ENCODE data around the gene IRAK4. TPM values are rescaled to one million over a fixed set of nuclear protein-coding genes. Genes with fewer than 3 reads are reported as not detected.
A peak's percentile ranks its signal among the peaks of the same experiment; 100 is the strongest.

IRAK4 gene
- total RNA-seq, 6 experiments from 2014 or later: 11.5 to 13.1 (median 12.0) TPM

- Mint-ChIP-seq H3K36me3 (ENCODE audit: low read depth) (peaks cover 45% of the 10 kb centered on the region), H3K9me3 (no peaks in the 10 kb centered on the region), H3K4me1 (ENCODE audit: low read depth) (peaks cover 39% of the 10 kb centered on the region), H3K27ac (no peak overlapping the region), H3K4me3 (no peak overlapping the region), H3K27me3 (ENCODE audit: insufficient read depth) (no peaks in the 10 kb centered on the region)
- no peak for DNase-seq
- no peak for TF ChIP-seq CTCF (IDR thresholded peaks at IDR 0.05)
Measured at GRCh38 chr12:43754015-43754414, 4.7 kb upstream of the IRAK4 start.

GRCh38 chr12:43758247-43758727 is 464 bp upstream of the IRAK4 start:
- TF ChIP-seq CTCF (IDR thresholded peaks at IDR 0.05): no peak
- Mint-ChIP-seq H3K27ac (peak overlapping the region; percentile 94), H3K27me3 (ENCODE audit: insufficient read depth) (no peaks in the 10 kb centered on the region), H3K4me1 (ENCODE audit: low read depth) (peaks cover 51% of the 10 kb centered on the region), H3K9me3 (no peaks in the 10 kb centered on the region), H3K36me3 (ENCODE audit: low read depth) (peaks cover 29% of the 10 kb centered on the region), H3K4me3 (peak overlapping the region; percentile 87)
- no peak for DNase-seq

GRCh38 chr12:43760396-43760795 is 1.6 kb downstream of the IRAK4 start:
- peaks cover 52% of the 10 kb centered on the region for H3K4me1 Mint-ChIP-seq (ENCODE audit: low read depth)
- no peaks in the 10 kb centered on the region for H3K27me3 Mint-ChIP-seq (ENCODE audit: insufficient read depth)
- H3K27ac Mint-ChIP-seq: peak overlapping the region; percentile 40

GRCh38 chr12:43761500-43761899 is 2.7 kb downstream of the IRAK4 start:
- no peak for TF ChIP-seq CTCF (IDR thresholded peaks at IDR 0.05)
- Mint-ChIP-seq H3K9me3 (no peaks in the 10 kb centered on the region), H3K27ac (no peak overlapping the region), H3K4me3 (no peak overlapping the region), H3K4me1 (ENCODE audit: low read depth) (peaks cover 42% of the 10 kb centered on the region), H3K36me3 (ENCODE audit: low read depth) (peaks cover 12% of the 10 kb centered on the region), H3K27me3 (ENCODE audit: insufficient read depth) (no peaks in the 10 kb centered on the region)
- DNase-seq: no peak

More at GRCh38 chr12:43760396-43760795, 1.6 kb downstream of the IRAK4 start:
- H3K9me3 Mint-ChIP-seq: no peaks in the 10 kb centered on the region
- TF ChIP-seq CTCF (IDR thresholded peaks at IDR 0.05): no peak
- DNase-seq: no peak
- peak overlapping the region; percentile 87 for H3K4me3 Mint-ChIP-seq
- H3K36me3 Mint-ChIP-seq (ENCODE audit: low read depth): peaks cover 15% of the 10 kb centered on the region

GRCh38 chr12:43762596-43762995 is 3.8 kb downstream of the IRAK4 start:
- DNase-seq: no peak
- no peaks in the 10 kb centered on the region for H3K27me3 Mint-ChIP-seq (ENCODE audit: insufficient read depth)
- H3K4me1 Mint-ChIP-seq (ENCODE audit: low read depth): peaks cover 35% of the 10 kb centered on the region
- H3K27ac Mint-ChIP-seq: no peak overlapping the region
- no peak for TF ChIP-seq CTCF (IDR thresholded peaks at IDR 0.05)
- no peaks in the 10 kb centered on the region for H3K9me3 Mint-ChIP-seq
- peaks cover 8% of the 10 kb centered on the region; the same call in 1 of the 2 replicates for H3K36me3 Mint-ChIP-seq (ENCODE audit: low read depth)
- no peak overlapping the region for H3K4me3 Mint-ChIP-seq

GRCh38 chr12:43763769-43764168 is 5.0 kb downstream of the IRAK4 start:
- TF ChIP-seq CTCF (IDR thresholded peaks at IDR 0.05): no peak
- Mint-ChIP-seq H3K9me3 (no peaks in the 10 kb centered on the region), H3K27ac (peak overlapping the region; percentile 56), H3K4me3 (no peak overlapping the region), H3K4me1 (ENCODE audit: low read depth) (peaks cover 29% of the 10 kb centered on the region), H3K27me3 (ENCODE audit: insufficient read depth) (no peaks in the 10 kb centered on the region), H3K36me3 (ENCODE audit: low read depth) (peaks cover 8% of the 10 kb centered on the region; the same call in 1 of the 2 replicates)
- DNase-seq: no peak
